ENCODE data around the gene NEDD4L. TPM values are rescaled to one million over a fixed set of nuclear protein-coding genes. Genes with fewer than 3 reads are reported as not detected.

The NEDD4L gene
- polyA plus RNA-seq, 1 of the 3 experiments (the other 2 are of a cell fraction) = 13.2 TPM

DNA sequence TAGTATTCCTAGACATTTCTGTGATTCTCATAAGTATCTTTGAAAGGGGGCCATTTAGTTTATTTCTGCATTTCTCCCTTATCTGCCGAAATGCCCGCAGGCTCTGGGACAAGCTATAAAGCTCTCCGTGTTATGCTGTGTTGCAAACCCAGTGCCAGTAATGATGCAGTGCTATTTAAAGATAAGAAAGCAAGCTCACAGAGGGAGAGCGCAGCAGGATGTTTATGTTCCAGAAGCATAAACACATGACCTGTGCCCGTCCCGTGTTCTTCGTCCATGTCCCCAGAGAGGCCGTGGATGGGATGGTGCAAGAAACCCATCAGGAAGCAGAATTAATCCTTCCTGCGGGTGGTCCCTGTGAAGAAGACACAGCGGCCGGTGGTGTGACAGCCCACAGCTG is 99.4 kb downstream of the NEDD4L start:
- Histone ChIP-seq H3K36me3 (replicated peaks in 1 of 2; ENCODE audit: control insufficient read depth in 1 of 2, insufficient read depth in 2 of 2, low read length in 1 of 2) (no peaks in the 10 kb centered on the region), H3F3A (replicated peaks; ENCODE audit: insufficient read depth) (no peaks in the 10 kb centered on the region), H3K9me2 (no peaks in the 10 kb centered on the region), H3K4me2 (no peak overlapping the region), H3K9me3 (no peaks in the 10 kb centered on the region), H3K79me2 (ENCODE audit: insufficient read depth) (no peaks in the 10 kb centered on the region), H3K27me3 (ENCODE audit: insufficient read depth) (no peaks in the 10 kb centered on the region), H3K4me3 (ENCODE audit: low read depth in 2 of 2, low read length in 1 of 2) (no peak overlapping the region), H4K20me1 (ENCODE audit: insufficient read depth) (no peaks in the 10 kb centered on the region), H3K27ac (ENCODE audit: low read depth in 2 of 2, low read length in 1 of 2) (no peak overlapping the region; a peak in 1 of 4 replicates), H3K4me1 (ENCODE audit: control insufficient read depth in 1 of 2, insufficient read depth in 2 of 2, low read depth in 1 of 2, low read length in 1 of 2) (peaks cover 0 to 11% of the 10 kb centered on the region in 2 experiments; a peak in 2 of 4 replicates), H2AFZ (ENCODE audit: low read depth) (no peak overlapping the region), H3K9ac (no peak overlapping the region)
- ChIA-PET POLR2A (interaction anchor here (1.0 kb wide), 1 partner anchor 8 kb away, joined by 3 read pairs; no protein-coding TSS in a partner anchor), CTCF (interaction anchor here (0.6 to 2.1 kb wide), 13 partner anchors 8 to 1342 kb away, joined by 3 to 12 read pairs (median 3); partner anchors contain the start of gene NEDD4L)
- DNase-seq = peak; percentile 71
- 73% methylated on average over 11 of the region's 11 CpGs for WGBS (ENCODE audit: low lambda C conversion rate)
- TF ChIP-seq RXRA (IDR thresholded peaks at IDR 0.05; ENCODE audit: borderline replicate concordance, low read depth) = no peak
- TF ChIP-seq ELF1 (IDR thresholded peaks at IDR 0.05) = no peak
- TF ChIP-seq, protein P1, sequence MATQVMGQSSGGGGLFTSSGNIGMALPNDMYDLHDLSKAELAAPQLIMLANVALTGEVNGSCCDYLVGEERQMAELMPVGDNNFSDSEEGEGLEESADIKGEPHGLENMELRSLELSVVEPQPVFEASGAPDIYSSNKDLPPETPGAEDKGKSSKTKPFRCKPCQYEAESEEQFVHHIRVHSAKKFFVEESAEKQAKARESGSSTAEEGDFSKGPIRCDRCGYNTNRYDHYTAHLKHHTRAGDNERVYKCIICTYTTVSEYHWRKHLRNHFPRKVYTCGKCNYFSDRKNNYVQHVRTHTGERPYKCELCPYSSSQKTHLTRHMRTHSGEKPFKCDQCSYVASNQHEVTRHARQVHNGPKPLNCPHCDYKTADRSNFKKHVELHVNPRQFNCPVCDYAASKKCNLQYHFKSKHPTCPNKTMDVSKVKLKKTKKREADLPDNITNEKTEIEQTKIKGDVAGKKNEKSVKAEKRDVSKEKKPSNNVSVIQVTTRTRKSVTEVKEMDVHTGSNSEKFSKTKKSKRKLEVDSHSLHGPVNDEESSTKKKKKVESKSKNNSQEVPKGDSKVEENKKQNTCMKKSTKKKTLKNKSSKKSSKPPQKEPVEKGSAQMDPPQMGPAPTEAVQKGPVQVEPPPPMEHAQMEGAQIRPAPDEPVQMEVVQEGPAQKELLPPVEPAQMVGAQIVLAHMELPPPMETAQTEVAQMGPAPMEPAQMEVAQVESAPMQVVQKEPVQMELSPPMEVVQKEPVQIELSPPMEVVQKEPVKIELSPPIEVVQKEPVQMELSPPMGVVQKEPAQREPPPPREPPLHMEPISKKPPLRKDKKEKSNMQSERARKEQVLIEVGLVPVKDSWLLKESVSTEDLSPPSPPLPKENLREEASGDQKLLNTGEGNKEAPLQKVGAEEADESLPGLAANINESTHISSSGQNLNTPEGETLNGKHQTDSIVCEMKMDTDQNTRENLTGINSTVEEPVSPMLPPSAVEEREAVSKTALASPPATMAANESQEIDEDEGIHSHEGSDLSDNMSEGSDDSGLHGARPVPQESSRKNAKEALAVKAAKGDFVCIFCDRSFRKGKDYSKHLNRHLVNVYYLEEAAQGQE (IDR thresholded peaks at IDR 0.05; ENCODE audit: low read depth, low read length) = no peak
- TF ChIP-seq GABPA (IDR thresholded peaks at IDR 0.05; ENCODE audit: low read depth) = no peak
- TF ChIP-seq SMC3 (IDR thresholded peaks at IDR 0.05; ENCODE audit: low read depth, low read length) = no peak
- TF ChIP-seq RFX5 (IDR thresholded peaks at IDR 0.05; ENCODE audit: low read length) = no peak
- TF ChIP-seq TCF12 (IDR thresholded peaks at IDR 0.05) = no peak
- TF ChIP-seq JUND (IDR thresholded peaks at IDR 0.05) = no peak
- TF ChIP-seq NRF1 (IDR thresholded peaks at IDR 0.05; ENCODE audit: low read depth, low read length) = no peak
- TF ChIP-seq, protein P2, sequence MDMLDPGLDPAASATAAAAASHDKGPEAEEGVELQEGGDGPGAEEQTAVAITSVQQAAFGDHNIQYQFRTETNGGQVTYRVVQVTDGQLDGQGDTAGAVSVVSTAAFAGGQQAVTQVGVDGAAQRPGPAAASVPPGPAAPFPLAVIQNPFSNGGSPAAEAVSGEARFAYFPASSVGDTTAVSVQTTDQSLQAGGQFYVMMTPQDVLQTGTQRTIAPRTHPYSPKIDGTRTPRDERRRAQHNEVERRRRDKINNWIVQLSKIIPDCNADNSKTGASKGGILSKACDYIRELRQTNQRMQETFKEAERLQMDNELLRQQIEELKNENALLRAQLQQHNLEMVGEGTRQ (IDR thresholded peaks at IDR 0.05; ENCODE audit: borderline replicate concordance, low read depth, low read length) = no peak
- TF ChIP-seq MAX (IDR thresholded peaks at IDR 0.05; ENCODE audit: low read depth) = no peak
- no peak for TF ChIP-seq SIN3A (IDR thresholded peaks at IDR 0.05; ENCODE audit: borderline replicate concordance, low read depth, low read length)
- no peak for TF ChIP-seq FOSL2 (IDR thresholded peaks at IDR 0.05; ENCODE audit: borderline replicate concordance, low read depth)
- no peak for TF ChIP-seq RAD21 (IDR thresholded peaks at IDR 0.05; ENCODE audit: low read length)
- peak in 1 of 2 experiments; percentile 37; a peak in 1 of 4 replicates for TF ChIP-seq EP300 (IDR thresholded peaks at IDR 0.05; ENCODE audit: borderline replicate concordance in 1 of 2, low read depth in 1 of 2, low read length in 1 of 2)
- TF ChIP-seq YY1 (IDR thresholded peaks at IDR 0.05; ENCODE audit: low read depth) = no peak
- TF ChIP-seq MXI1 (IDR thresholded peaks at IDR 0.05; ENCODE audit: low read depth, low read length) = 0 out of 2 replicates have a peak, but pooled peaks have one; percentile 31
- no peak for TF ChIP-seq CTCF (IDR thresholded peaks at IDR 0.05)
- TF ChIP-seq MEF2A (IDR thresholded peaks at IDR 0.05; ENCODE audit: borderline replicate concordance, low read depth) = no peak
- TF ChIP-seq EZH2phosphoT487 (IDR thresholded peaks at IDR 0.05; ENCODE audit: borderline replicate concordance, low read depth) = no peak
- TF ChIP-seq, protein P3, sequence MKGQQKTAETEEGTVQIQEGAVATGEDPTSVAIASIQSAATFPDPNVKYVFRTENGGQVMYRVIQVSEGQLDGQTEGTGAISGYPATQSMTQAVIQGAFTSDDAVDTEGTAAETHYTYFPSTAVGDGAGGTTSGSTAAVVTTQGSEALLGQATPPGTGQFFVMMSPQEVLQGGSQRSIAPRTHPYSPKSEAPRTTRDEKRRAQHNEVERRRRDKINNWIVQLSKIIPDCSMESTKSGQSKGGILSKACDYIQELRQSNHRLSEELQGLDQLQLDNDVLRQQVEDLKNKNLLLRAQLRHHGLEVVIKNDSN (IDR thresholded peaks at IDR 0.05; ENCODE audit: borderline replicate concordance, low read depth) = no peak
- TF ChIP-seq CHD2 (IDR thresholded peaks at IDR 0.05; ENCODE audit: low read length, partially characterized antibody) = peak; percentile 58
- TF ChIP-seq, protein P4, sequence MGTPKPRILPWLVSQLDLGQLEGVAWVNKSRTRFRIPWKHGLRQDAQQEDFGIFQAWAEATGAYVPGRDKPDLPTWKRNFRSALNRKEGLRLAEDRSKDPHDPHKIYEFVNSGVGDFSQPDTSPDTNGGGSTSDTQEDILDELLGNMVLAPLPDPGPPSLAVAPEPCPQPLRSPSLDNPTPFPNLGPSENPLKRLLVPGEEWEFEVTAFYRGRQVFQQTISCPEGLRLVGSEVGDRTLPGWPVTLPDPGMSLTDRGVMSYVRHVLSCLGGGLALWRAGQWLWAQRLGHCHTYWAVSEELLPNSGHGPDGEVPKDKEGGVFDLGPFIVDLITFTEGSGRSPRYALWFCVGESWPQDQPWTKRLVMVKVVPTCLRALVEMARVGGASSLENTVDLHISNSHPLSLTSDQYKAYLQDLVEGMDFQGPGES (IDR thresholded peaks at IDR 0.05; ENCODE audit: low read depth, low read length) = no peak
- no peak for TF ChIP-seq POLR2AphosphoS5 (IDR thresholded peaks at IDR 0.05; ENCODE audit: low read depth, low read length)
- TF ChIP-seq FOXJ3 (CRISPR knock-in tag; IDR thresholded peaks at IDR 0.05) = peak; percentile 71
- TF ChIP-seq TEAD4 (IDR thresholded peaks at IDR 0.05; ENCODE audit: borderline replicate concordance, insufficient read depth) = no peak
- TF ChIP-seq TAF1 (IDR thresholded peaks at IDR 0.05; ENCODE audit: borderline replicate concordance, low read depth, low read length) = no peak

Measured in SK-N-SH (cell line).